Gastroesophageal sphincter (tissue), 3 donors: ENCODE measurements around the gene GPC1.

Source experiments
- POLR2A ChIP-seq, 2 donors: fragments of 450-650 bp; IDR thresholded peaks; one replicate each; pipeline ENCODE4 v1.6.1; 2017; ENCODE audit warnings: antibody characterized with exemption in 2 of 2, mild to moderate bottlenecking in 2 of 2, moderate library complexity in 1 of 2
- TF ChIP-seq, protein P1 (sequence below), 4 experiments: fragments of 200-600 bp in 2 of 4; fragments of 450-650 bp in 2 of 4; sonication (generic) in 1 of 4; IDR thresholded peaks; one replicate each; pipeline ENCODE4 v1.5.1; 2017 to 2019; ENCODE audit warnings: antibody characterized with exemption in 4 of 4, mild to moderate bottlenecking in 2 of 4, moderate library complexity in 2 of 4

DNA sequence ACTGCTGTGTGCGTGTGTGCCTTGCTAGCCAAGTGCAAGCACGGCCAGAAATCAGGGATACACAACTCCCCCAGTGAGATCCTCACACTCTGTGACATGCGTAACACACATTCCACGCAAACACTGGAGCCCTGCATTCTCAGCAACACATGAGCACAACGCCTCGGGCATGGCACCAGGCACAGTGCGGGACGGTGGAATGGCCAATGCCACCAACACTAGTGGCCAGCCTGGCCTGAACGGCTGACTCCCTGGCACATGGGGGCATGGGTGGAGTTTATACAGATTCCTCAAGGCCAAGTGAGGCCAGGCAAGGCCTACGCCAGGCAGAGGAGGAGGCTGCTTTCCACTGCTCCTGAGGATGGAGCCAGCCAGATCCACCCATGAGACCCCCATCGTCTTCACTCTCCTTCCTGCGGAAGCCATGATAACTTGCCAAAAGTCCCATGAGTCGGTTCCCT, 66.1 kb downstream of the GPC1 start:
- TF ChIP-seq, protein P1, sequence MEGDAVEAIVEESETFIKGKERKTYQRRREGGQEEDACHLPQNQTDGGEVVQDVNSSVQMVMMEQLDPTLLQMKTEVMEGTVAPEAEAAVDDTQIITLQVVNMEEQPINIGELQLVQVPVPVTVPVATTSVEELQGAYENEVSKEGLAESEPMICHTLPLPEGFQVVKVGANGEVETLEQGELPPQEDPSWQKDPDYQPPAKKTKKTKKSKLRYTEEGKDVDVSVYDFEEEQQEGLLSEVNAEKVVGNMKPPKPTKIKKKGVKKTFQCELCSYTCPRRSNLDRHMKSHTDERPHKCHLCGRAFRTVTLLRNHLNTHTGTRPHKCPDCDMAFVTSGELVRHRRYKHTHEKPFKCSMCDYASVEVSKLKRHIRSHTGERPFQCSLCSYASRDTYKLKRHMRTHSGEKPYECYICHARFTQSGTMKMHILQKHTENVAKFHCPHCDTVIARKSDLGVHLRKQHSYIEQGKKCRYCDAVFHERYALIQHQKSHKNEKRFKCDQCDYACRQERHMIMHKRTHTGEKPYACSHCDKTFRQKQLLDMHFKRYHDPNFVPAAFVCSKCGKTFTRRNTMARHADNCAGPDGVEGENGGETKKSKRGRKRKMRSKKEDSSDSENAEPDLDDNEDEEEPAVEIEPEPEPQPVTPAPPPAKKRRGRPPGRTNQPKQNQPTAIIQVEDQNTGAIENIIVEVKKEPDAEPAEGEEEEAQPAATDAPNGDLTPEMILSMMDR (IDR thresholded peaks at IDR 0.05) = no peak
- TF ChIP-seq POLR2A (IDR thresholded peaks at IDR 0.05) = no peak
